ENCODE results near the gene ZNF407.
"Not testable (repeated sequence)": the region's sequence is repeated elsewhere in the genome, so short reads cannot be mapped to it uniquely, and the experiment has no call there.

GRCh38 chr18:74971358-74971757, 373.7 kb downstream of the ZNF407 start:
- not testable (repeated sequence) for TF ChIP-seq CTCF (IDR thresholded peaks at IDR 0.05; ENCODE audit: low read depth, low read length, missing input control); TAF1 (conservative IDR thresholded peaks at IDR 0.05); REST (IDR thresholded peaks at IDR 0.05); ATF3 (IDR thresholded peaks at IDR 0.05)
